CMK (cell line): ENCODE results near the gene TBCCD1.
"Not testable (repeated sequence)": the region's sequence is repeated elsewhere in the genome, so short reads cannot be mapped to it uniquely, and the experiment has no call there.

ENCODE experiments used
- DNase-seq: peaks from one replicate; pipeline ENCODE4 v3.0.0-alpha.2; 2010; ENCODE audit warnings: low read depth

Gene TBCCD1

DNA sequence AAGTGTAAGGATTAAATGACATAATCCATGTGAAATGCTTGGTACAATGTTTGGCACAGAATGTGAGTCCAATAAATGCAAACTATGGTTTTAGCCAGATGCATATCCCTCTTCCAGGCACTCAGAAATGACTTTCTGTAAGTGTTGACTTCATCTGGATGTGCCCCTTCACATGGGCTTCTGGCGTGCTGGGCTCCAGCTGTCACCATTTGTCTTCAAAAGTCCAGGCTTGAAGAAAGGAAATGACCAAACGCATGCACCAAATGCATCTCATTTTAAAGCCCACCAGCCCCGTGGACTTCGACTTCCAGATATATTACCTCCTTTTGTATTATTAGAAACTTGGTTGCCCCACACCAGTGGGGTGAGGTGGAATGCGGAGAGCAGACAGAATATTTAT, 46.7 kb downstream of the TBCCD1 start:
- no peak for DNase-seq

DNA sequence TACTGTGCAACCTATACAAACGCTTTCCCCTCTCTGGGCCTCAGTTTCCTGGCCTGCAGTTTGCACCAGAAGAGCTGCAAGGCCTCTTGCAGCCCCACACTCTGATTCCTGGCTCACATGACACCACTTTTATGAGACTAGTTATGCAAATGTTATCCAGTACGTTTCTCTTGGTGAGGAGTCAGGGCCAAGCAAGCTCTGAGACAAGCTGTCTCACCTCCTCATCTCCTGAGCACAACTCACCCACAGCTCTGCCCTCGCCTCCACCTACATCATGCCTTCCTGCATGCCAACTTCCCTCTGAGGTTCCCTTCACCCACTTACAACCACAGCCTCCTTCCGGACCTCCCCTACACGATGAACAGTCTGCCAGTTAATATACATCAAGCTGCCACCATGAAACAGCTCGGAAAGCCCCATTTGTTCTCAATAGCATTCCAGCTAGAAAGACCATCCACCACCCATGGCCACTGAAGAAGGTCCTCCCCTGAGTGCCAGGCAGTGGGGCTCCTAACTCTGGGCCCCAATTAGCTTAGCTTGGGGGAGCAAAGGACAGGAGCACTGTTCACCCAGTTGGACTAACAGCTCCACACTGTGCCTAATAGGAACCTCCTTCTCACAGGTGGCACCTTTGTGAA, 48.0 kb downstream of the TBCCD1 start:
- DNase-seq: no peak

DNA sequence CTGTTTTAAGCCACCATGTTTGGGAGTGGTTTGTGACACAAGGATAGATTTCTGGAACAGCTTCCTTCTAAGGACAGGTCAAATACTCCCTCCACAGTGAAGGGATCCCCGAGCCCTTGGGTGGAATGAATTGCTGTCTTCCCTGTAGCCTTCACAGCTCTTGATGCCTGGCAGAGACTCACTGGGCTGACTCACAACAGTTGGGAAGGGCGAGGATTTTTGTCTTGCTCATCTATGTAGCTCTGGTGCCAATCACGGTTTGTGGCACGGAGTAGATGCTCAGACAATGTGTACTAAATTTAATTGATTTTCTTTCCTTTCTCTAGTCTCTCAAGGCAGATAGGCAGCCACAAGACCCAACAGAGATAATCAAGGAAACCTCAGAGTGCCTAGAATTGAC, 49.9 kb downstream of the TBCCD1 start:
- no peak for DNase-seq

DNA sequence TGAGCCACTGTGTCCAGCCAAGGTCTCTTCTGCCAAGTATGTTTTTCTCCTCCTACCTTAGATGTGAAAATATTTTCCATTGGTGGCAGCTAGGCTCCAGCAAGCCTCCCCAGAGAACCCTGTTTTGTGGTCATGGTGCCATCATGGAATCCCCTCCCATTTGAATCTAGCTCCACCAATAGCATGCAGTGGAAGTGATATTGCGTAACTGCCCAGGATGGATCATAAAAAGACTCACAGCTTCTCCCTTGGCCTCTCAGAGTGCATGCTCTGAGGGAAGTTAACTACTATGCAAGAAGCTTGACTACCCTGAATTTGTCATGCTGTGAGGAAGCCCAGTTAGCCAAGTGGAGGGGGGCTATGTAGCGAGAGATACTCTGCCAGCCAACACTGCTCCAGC, 50.5 kb downstream of the TBCCD1 start:
- no peak for DNase-seq

DNA sequence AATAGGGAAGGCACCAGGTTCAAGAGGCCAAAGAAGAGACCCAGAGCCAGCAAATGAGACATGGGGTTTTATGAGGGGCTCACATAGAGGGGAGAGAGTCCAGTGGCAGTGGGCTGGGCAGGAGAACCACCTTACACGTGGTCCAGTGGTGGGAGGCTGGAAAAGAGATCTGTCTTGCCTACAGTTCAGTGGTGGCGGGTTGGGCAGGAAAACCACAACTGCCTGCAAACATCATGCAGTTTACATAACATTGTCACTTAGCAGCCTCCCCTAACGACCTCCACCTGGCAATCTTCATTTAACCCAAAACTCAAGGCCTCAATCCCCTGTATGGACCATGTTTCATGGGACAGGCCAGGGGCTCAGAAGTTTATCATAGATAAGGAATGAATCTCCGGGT, 52.0 kb downstream of the TBCCD1 start:
- DNase-seq: no peak

DNA sequence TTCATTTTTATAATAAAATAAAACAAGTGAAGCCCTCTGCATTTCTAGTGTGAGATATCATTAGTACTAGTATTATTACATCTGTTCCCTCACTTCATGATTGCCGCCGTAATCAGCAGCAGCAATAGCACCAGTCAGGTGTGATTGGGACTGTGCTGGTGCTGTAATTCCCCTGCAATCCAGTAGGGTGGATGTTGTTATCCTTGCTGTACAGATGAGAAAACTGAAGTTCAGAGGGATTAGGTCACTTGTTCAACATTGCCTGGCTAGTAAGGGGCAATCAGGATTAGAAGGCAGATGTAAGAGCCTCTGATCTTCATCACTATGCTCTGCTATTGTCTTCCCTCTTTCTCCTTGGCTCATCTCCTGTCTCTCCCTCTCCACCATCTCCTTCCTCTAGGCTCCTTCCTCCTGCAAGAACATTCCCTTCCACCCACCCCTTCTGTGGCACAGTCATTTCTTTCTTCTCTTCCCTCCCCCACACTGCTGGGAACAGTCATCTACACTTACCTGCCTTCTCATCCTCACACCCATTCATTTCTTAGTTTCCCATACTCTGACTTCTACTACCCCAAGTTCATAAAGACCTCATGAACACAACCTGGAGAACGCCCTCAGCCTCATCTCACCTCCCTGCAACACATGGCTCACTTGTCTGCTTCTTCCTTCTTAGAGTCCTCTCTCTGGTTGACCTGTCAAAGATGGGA, 52.7 kb downstream of the TBCCD1 start:
- no peak for DNase-seq

DNA sequence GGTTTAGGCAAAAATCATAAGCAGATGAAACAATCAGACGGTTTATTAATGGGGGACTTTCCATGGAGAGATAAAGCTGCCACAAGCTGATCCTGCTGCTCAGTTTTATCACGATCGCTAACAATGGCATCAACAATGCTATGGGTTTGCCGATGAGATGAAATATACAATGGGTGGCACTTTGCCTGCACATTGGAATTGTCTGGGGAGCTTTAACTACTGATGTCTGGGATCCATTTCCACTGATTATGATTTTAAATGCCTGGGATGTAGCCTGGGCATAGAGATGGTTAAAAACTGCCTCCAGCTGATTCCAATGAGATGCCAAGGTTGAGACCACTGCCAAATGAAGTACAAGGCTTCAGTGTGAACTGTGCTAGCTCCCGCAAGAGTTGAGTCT, 53.8 kb downstream of the TBCCD1 start:
- no peak for DNase-seq

DNA sequence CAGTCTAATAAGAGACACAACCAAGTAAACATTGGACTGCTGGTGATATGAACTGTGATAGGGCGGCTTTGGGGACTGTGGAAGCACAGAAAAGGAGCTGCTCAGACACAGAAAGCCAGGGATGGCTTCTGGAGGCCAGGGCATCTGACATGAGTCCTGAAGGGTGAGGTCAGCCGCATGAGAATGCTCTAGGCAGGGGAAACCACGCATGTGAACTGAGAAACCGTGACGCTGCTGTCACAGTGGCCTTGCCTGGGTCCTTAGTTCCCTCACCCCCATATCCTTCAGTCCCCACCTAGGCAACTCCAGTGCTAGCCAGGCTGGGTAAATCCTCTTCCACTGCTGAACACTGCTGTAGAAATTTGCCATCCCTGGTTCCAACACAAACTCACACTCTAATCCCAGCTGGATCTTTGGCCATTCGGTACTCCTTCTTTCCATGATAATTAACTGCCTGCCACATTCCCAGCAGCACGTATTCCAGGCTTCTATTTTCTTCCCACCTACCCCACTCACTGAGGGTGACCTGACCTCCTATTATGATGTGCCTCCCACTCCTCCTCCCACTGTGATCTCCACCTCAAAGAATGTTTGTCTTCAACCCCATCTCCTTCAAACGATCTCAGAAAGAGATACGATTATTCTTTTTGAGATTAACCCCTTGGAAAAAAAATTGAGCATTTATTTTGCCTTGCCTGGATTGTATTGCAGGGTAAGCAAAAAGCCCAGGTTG, 54.4 kb downstream of the TBCCD1 start:
- DNase-seq: no peak

DNA sequence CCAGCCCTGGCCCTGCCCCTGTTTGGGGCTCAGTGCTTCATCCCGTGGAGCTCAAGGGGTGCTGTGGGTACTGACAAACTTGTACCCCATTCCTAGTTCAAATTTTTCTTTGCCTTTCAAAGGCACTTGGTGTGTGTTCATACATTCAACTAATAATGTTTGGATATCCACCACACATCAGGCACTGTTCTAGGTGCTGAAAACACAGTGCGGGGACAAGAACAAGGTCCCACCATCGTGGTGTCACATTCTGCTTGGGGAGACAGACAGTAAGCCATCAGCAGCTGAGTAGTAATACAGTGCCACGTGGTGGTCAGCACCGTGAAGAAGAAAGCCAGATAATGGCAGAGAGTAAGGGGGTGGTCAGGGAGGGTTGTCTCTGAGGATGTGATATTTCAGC, 55.4 kb downstream of the TBCCD1 start:
- no peak for DNase-seq

DNA sequence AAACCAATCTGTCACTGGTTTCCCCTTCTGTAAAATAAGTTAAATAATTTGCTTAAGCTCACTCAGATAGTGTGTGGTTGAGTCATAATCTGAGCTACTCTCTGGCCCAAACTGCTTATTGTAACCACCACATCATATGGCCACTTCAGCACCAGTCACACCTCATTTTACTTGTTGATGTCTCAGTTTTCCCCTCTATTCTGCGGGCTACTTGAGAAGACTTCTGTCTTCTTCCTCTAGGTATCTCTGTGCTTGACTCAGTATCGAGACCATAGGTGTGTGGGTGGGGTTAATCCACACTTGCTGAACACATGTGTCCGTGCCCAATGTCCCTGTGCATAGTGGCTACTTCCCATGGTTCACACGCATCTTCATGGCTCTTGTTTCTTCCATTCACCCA, 55.9 kb downstream of the TBCCD1 start:
- no peak for DNase-seq

DNA sequence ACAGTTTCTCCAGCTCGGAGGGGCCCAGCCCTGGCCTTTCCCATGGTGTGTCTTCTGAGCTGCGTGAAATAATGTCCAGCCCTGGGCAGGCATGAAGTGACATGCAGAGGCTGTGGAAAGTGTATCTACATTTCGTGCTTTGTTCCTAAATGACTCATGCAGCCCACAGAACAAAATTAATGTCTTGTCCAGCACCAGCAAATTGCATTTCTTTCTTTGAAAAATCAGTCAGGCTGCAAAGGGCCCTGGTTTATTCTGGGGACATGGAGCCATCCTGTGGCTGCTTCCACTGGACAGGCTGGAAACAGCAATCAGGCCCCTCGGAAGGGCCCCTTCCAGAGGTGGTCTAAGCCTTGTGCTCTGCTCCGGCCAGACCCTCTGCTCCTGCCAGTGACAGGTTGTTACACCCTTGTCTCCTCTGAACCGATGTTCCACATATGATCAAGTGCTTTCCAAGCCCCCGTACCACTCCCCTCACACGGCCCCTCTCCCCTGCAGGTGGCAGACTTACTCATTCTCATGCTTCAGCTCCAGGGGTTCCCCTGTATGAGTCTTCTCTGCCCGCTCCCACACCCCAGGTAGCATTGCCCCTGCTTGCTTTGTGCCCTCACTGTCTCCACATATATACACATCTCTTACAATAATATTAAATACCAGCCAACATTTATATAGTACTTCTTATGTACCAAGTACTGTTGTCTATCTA, 56.6 kb downstream of the TBCCD1 start:
- no peak for DNase-seq

DNA sequence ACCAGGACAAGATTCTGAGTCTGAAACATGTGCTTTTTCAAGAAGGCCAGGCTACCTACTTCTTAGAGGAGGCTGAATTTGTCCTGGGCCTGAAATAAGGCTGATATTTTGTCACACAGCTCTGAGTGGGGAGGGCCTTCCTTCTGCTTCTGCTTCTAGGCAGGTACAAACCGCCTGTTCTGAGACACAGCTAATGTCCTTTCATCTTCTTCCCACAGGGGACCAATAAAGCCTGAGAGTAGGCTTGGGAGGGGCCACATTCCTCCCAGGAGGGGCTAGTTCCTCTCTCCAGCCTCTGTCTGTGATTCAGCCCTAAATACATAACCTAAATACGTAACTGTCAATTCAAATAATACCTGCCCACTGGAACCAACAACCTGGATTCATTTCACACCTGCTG, 57.7 kb downstream of the TBCCD1 start:
- DNase-seq: no peak

DNA sequence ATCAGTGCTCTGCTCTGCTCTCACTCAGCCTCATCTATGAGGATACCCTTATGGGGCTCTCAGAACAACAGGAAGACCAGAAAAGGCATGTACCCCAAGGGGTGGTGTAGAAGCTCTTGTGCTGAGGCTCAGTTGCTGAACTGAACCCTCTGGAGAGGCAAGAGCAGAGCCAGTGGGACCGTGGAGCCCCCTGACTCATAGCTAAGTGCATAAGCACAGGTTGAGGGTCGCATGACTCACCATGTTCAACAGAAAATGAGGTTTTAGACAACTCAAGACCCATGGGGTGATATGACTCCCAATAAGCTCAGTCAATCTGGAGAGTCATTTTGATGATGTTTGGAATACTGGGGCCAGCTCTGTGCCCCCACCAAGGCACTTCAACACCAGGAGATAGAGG, 60.3 kb downstream of the TBCCD1 start:
- DNase-seq: no peak

DNA sequence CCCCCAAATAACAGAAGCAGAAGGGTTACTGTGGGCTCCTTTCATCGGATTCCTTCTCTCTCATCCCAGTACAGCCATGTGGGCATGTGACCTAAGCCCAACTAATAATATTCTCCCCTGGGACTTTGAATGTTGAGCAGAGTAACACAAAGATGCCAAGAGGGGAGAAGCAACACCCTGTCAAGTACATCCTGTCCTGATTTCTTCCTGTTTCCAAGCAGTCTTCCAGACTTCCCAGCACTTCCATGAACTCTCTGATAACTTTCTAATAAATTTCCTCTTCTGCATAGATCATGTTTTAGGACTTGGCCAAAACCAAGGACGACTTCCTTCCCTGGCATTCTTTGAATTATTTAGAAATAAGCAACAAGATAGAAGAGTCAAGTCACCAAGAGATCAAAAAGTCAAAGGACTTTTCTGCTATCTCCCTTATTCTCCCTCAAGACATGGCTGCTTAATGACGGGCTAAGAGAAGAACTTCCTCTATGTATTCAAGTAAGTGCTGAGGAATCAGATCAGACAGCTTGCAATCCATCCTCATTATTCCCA, 60.9 kb downstream of the TBCCD1 start:
- no peak for DNase-seq

DNA sequence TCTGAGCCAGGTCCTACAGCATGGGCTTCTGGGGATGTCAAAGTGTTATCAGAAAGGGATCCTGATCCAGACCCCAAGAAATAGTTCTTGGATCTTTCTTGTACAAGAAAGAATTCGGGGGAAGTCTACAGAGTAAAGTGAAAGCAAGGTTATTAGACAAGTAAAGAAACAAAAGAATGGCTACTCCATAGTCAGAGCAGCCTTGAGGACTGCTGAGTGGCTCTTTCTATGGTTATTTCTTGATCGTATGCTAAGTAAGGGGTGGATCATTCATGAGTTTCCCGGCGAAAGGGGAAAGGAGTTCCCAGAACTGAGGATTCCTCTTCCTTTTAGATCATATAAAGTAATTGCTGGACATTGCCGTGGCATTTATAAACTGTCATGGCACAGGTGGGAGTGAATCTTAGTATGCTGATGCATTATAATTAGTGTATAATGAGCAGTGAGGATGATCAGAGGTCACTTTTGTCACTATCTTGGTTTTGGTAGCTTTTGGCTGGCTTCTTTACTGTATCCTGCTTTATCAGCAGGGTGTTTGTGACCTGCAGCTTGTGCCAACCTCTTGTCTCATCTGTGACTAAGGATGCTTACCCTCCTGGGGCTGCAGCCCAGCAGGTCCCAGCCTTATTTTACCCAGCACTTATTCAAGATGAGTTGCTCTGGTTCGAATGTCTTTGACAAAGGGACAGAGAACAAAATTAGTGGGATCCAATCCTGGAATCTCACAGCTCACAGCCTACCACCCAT, 64.0 kb downstream of the TBCCD1 start:
- no peak for DNase-seq

DNA sequence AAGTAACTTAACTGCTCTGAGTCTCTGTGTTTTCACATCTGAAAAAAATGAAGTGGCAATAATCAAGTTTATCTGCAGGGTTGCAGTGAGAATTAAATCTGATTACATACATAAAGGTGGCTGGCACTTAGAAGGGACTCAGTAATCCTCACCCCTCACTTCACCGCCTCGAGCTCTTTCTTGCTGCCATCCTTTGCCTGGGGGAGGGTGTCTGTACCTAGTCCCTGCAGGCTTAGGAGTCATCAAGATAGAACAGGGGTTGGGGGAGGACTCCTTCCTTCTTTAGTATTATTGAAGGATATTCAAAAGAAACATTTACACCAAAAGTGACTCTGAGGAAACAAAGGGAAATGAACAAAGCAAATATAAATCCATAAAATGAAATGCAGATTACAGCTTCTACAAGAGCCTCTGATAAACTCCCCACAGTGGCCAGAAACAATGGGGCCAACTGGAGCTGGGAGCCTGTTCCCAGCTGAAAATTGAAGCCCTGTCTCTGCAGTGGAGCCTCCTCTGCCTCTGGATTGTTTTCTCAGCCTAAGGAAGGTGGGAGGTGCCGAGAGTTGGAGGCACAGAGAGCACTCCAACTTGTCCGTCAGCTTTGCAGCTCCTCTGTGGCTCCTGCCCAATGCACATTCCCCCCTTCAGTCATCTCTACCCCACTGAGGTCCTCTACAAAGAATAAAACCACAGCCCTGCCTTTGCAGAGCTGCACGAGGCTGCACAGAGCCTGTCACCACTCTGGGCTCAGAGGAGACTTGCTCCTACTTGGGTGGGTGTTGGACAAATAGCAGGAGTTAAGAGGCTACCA, 64.8 kb downstream of the TBCCD1 start:
- DNase-seq: no peak

DNA sequence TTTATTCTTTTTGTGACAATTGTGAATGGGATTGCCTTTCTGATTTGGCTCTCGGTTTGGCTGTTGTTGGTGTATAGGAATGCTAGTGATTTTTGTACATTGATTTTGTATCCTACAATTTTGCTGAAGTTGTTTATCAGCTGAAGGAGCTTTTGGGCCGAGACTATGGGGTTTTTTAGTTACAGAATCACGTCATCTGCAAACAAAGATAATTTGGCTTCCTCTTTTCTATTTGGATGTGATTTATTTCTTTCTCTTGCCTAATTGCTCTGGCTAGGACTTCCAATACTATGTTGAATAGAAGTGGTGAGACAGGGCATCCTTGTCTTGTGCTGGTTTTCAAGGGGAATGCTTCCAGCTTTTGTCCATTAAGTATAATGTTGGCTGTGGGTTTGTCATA, 67.2 kb downstream of the TBCCD1 start:
- DNase-seq: not testable (repeated sequence)

DNA sequence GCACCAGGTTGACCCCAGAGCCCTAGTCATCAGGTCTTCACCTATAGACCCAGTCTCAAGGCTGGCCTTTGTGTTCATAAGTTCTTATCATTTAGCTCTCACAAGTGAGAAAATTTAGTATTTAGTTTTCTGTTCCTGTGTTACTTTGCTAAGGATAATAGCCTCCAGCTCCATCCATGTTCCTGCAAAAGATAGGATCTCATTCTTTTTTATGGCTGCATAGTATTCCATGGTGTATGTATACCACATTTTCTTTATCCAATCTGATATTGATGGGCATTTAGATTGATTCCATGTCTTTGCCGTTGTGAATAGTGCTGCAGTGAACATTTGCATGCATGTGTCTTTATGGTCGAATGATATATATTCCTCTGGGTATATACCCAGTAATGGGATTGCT, 69.1 kb downstream of the TBCCD1 start:
- DNase-seq: not testable (repeated sequence)

DNA sequence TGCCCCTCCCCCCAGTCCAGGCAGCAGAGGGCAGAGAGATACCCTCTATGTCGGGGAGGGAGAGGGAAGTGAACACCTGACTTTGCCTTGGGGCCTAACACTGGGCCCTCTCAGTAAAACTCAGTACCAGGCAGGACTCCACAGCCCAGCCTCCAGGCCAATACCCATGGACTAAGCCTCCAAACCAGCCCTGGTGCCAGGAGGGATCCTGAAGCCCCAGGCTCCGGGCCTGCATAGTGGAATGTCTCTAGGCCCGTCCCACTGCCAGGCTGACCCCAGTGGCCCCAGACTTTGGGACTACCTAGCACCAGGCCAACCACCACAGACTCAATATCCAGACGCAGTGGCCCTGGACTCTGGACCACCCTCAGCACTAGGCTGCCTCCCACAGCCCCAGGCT, 69.5 kb downstream of the TBCCD1 start:
- DNase-seq: no peak

DNA sequence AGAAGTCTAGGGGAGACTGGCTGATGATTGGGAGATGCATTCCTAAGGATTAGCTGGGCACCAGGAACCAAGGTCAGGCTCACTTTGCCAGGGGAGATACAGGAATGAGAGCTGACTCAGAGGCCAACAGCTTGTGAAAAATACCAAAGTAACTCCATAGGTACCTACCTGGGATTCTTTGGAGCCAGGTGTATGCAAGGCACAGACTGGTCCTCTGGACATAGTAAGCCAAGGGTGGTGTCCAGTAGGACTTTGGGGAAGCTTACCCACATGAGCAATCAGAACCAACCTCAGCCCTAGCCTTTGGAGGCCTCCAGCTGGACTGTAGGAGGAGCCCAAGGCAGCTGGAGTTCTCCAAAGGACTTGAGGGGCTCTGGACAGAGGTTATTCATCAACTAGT, 70.5 kb downstream of the TBCCD1 start:
- DNase-seq: no peak
